ENCODE results near the gene MTX2. TPM values are rescaled to one million over a fixed set of nuclear protein-coding genes. Genes with fewer than 3 reads are reported as not detected.
"Not testable (repeated sequence)": the region's sequence is repeated elsewhere in the genome, so short reads cannot be mapped to it uniquely, and the experiment has no call there.

The MTX2 gene
- polyA plus RNA-seq, 1 experiment: 47.4 TPM

DNA sequence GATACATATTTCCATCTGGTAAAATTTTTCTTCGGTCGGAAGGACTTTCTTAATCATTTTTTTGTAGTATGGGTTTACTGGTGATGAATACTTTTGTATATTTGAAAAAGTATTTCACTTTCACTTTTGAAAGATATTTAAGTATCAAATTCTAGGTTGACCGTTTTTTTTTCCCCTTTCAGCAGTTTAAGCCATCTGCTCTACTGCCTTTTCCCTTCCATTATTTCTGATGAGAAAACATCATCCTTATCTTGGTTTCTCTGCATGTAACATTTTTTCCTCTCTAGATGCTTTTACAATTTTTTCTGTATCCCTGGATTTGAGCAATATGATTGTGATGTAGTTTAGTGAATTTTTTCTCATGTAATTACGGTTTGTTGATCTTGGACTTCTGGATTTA lies 87.0 kb downstream of the MTX2 start:
- DNase-seq (ENCODE audit: low read depth, low spot score): no peak
- CTCF ChIA-PET: no interaction called here
- H3K27ac ChIP-seq (ENCODE audit: low read depth, low read length): no peak overlapping the region

GRCh38 chr2:176364273-176364977 lies 95.2 kb downstream of the MTX2 start:
- DNase-seq (ENCODE audit: low read depth, low spot score): no peak
- Histone ChIP-seq H3K27ac (ENCODE audit: low read depth, low read length) (no peak overlapping the region), H3K27me3 (ENCODE audit: control insufficient read depth, insufficient read depth, low read length) (no peaks in the 10 kb centered on the region), H3K9me3 (ENCODE audit: control insufficient read depth, insufficient read depth, low read length) (no peaks in the 10 kb centered on the region), H3K4me3 (ENCODE audit: low read depth, low read length) (no peak overlapping the region)
- TF ChIP-seq CTCF (IDR thresholded peaks at IDR 0.05; ENCODE audit: low read depth, low read length): no peak
- ChIA-PET CTCF (no interaction called here), POLR2A (no interaction called here)

More for the DNA sequence above, 87.0 kb downstream of the MTX2 start:
- TF ChIP-seq CTCF (IDR thresholded peaks at IDR 0.05; ENCODE audit: low read depth, low read length): no peak
- Histone ChIP-seq H3K9me3 (ENCODE audit: control insufficient read depth, insufficient read depth, low read length) (no peaks in the 10 kb centered on the region), H3K27me3 (ENCODE audit: control insufficient read depth, insufficient read depth, low read length) (no peaks in the 10 kb centered on the region), H3K4me3 (ENCODE audit: low read depth, low read length) (no peak overlapping the region)
- POLR2A ChIA-PET: no interaction called here

- no peaks in the 10 kb centered on the region for H3K9me3 ChIP-seq (ENCODE audit: control insufficient read depth, insufficient read depth, low read length)
- CTCF ChIA-PET: interaction anchor here (0.9 to 1.0 kb wide), 2 partner anchors 87 to 186 kb away, joined by 5 to 6 read pairs; no protein-coding TSS in a partner anchor
- no peak for TF ChIP-seq CTCF (IDR thresholded peaks at IDR 0.05; ENCODE audit: low read depth, low read length)
- peaks cover 6% of the 10 kb centered on the region for H3K27me3 ChIP-seq (ENCODE audit: control insufficient read depth, insufficient read depth, low read length)
- no peak for DNase-seq (ENCODE audit: low read depth, low spot score)
- H3K4me3 ChIP-seq (ENCODE audit: low read depth, low read length): no peak overlapping the region
- POLR2A ChIA-PET: no interaction called here
- H3K27ac ChIP-seq (ENCODE audit: low read depth, low read length): no peak overlapping the region
These were observed 99.1 kb downstream of the MTX2 start for GRCh38 chr2:176368349-176368748.

- Histone ChIP-seq H3K27me3 (ENCODE audit: control insufficient read depth, insufficient read depth, low read length) (peaks cover 6% of the 10 kb centered on the region), H3K9me3 (ENCODE audit: control insufficient read depth, insufficient read depth, low read length) (no peaks in the 10 kb centered on the region), H3K27ac (ENCODE audit: low read depth, low read length) (no peak overlapping the region), H3K4me3 (ENCODE audit: low read depth, low read length) (no peak overlapping the region)
- DNase-seq (ENCODE audit: low read depth, low spot score): no peak
- CTCF ChIA-PET: no interaction called here
- POLR2A ChIA-PET: interaction anchor here (0.6 kb wide), 1 partner anchor 11 kb away, joined by 7 read pairs; no protein-coding TSS in a partner anchor
- no peak for TF ChIP-seq CTCF (IDR thresholded peaks at IDR 0.05; ENCODE audit: low read depth, low read length)
These were observed 101.4 kb downstream of the MTX2 start for GRCh38 chr2:176370467-176371171.

DNA sequence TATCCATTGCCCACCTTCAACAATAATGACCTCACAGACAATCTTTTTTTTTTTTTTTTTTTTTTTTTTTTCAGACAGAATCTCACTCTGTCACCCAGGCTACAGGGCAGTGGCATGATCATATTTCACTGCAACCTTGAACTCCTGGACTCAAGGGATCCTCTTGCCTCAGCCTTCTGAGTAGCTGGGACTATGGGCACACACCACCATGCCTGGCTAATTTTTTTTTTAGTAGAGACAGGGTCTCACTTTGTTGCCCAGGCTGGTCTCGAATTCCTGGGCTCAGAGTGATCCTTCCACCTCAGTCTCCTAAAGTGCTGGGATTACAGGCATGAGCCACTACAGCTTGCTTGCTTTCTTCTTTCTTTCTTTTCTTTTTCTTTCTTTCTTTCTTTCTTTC lies 103.9 kb downstream of the MTX2 start:
- H3K9me3 ChIP-seq (ENCODE audit: control insufficient read depth, insufficient read depth, low read length); POLR2A ChIA-PET; DNase-seq (ENCODE audit: low read depth, low spot score); H3K27ac ChIP-seq (ENCODE audit: low read depth, low read length); H3K4me3 ChIP-seq (ENCODE audit: low read depth, low read length); H3K27me3 ChIP-seq (ENCODE audit: control insufficient read depth, insufficient read depth, low read length): not testable (repeated sequence)
- CTCF ChIA-PET: interaction anchor here (0.5 to 0.9 kb wide), 3 partner anchors 21 to 363 kb away, joined by 3 to 4 read pairs (median 4); no protein-coding TSS in a partner anchor
